ENCODE data around the gene WDR86. TPM values are rescaled to one million over a fixed set of nuclear protein-coding genes. Genes with fewer than 3 reads are reported as not detected.

Gene WDR86
- total RNA-seq, 6 donors from 2014 or later: 1.1 to 17.4 (median 3.9) TPM

DNA sequence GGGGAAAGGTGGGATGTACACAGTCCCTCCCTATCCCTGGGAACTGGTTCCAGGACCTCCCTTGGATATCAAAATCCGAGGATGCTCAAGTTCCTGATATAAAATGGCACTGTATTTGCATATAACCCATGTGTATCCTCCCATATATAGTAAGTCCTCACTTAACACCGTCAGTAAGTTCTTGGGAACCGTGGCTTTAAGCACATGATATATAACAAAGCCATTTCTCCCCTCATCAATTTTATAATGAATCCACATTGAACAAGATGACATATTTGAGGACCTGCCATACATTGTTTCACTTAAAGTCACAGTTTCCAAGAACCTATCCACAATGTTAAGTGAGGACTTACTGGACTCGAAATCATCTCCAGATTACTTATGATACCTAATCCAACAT is 24.7 kb upstream of the WDR86 start:
- no peak for DNase-seq
- H3K36me3 ChIP-seq: no peaks in the 10 kb centered on the region
- H3K27me3 ChIP-seq: peaks cover 0 to under 1% (median 0%) of the 10 kb centered on the region in 4 donors
- TF ChIP-seq CTCF (IDR thresholded peaks at IDR 0.05): no peak
- no peak for TF ChIP-seq EP300 (IDR thresholded peaks at IDR 0.05)
- TF ChIP-seq POLR2A (IDR thresholded peaks at IDR 0.05): no peak
- no peak for TF ChIP-seq POLR2AphosphoS5 (IDR thresholded peaks at IDR 0.05)
- H3K4me1 ChIP-seq: peaks cover 6 to 11% (median 7%) of the 10 kb centered on the region in 4 donors
- H3K4me3 ChIP-seq: no peak overlapping the region
- no peak for ATAC-seq (ENCODE audit: low FRiP score in 2 of 2)
- no peaks in the 10 kb centered on the region for H3K9me3 ChIP-seq
- WGBS, 2 donors: 87 to 94% methylated on average over 4 of the region's 4 CpGs
- no peak overlapping the region for H3K27ac ChIP-seq

DNA sequence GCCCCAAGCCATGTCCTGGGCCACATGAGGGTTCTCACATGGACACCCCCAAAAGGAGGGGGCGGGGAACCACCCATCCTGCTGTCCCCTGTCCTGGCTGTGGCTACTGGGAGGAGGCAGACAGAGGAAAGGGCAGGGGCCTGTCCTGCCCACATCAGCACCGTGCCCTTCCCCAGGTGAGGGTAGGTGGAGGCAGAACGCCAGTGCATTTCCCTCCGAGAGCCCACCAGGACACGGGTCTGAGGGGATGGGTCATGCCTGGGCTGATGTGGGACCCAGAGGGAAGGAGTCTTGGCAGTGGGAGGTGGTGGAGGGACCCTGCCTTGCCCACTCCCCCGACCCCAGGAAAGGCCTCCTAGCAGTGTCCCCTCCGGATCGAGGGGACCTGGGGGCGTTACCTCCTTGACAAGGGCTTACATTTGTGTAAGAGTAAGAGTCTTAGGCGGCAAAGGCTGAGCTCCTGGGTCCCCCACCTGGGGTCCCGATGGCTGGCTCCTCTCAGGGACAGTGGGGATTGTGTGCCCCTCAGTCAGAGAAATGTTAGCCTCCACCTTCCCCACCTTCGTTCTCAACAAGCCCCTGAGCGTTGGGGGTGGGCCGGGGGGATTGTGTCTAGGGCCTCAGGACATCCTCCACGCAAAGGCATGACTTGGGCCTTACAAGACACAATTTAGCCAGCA is 24.0 kb upstream of the WDR86 start:
- ATAC-seq (ENCODE audit: low FRiP score in 2 of 2): no peak
- DNase-seq: peak in 1 of 2 donors; percentile 26
- TF ChIP-seq POLR2AphosphoS5 (IDR thresholded peaks at IDR 0.05) (no peak), EP300 (IDR thresholded peaks at IDR 0.05) (no peak), CTCF (IDR thresholded peaks at IDR 0.05) (no peak), POLR2A (IDR thresholded peaks at IDR 0.05) (no peak)
- Histone ChIP-seq H3K9me3 (no peaks in the 10 kb centered on the region), H3K36me3 (no peaks in the 10 kb centered on the region), H3K4me3 (no peak overlapping the region), H3K27ac (no peak overlapping the region), H3K27me3 (no peaks in the 10 kb centered on the region), H3K4me1 (peaks cover 7 to 15% (median 13%) of the 10 kb centered on the region in 4 donors)
- 91 to 97% methylated on average over 6 to 15 of the region's 15 CpGs for WGBS, 2 donors

- TF ChIP-seq CTCF (IDR thresholded peaks at IDR 0.05): peak in 2 of 6 experiments; percentile 9 to 22
- no peak for TF ChIP-seq POLR2A (IDR thresholded peaks at IDR 0.05)
- Histone ChIP-seq H3K36me3 (no peaks in the 10 kb centered on the region), H3K27ac (no peak overlapping the region), H3K9me3 (no peaks in the 10 kb centered on the region), H3K4me3 (no peak overlapping the region), H3K4me1 (peaks cover 14 to 25% (median 19%) of the 10 kb centered on the region in 4 donors), H3K27me3 (no peaks in the 10 kb centered on the region)
- WGBS, 2 donors: 61 to 65% methylated on average over 12 of the region's 14 CpGs
- peak in 1 of 2 donors; percentile 41 for DNase-seq
- no peak for ATAC-seq (ENCODE audit: low FRiP score in 2 of 2)
Measured at GRCh38 chr7:151432658-151433521, 23.1 kb upstream of the WDR86 start.

GRCh38 chr7:151431768-151432311 is 22.0 kb upstream of the WDR86 start:
- Histone ChIP-seq H3K9me3 (no peaks in the 10 kb centered on the region), H3K4me3 (no peak overlapping the region), H3K27ac (no peak overlapping the region), H3K36me3 (no peaks in the 10 kb centered on the region), H3K27me3 (no peaks in the 10 kb centered on the region), H3K4me1 (peaks cover 22 to 35% (median 29%) of the 10 kb centered on the region in 4 donors)
- peak in 1 of 2 donors; percentile 72 for DNase-seq
- no peak for ATAC-seq (ENCODE audit: low FRiP score in 2 of 2)
- TF ChIP-seq POLR2AphosphoS5 (IDR thresholded peaks at IDR 0.05) (no peak), EP300 (IDR thresholded peaks at IDR 0.05) (no peak), POLR2A (IDR thresholded peaks at IDR 0.05) (no peak)
- WGBS, 2 donors: 94 to 95% methylated on average over 6 to 25 of the region's 25 CpGs

DNA sequence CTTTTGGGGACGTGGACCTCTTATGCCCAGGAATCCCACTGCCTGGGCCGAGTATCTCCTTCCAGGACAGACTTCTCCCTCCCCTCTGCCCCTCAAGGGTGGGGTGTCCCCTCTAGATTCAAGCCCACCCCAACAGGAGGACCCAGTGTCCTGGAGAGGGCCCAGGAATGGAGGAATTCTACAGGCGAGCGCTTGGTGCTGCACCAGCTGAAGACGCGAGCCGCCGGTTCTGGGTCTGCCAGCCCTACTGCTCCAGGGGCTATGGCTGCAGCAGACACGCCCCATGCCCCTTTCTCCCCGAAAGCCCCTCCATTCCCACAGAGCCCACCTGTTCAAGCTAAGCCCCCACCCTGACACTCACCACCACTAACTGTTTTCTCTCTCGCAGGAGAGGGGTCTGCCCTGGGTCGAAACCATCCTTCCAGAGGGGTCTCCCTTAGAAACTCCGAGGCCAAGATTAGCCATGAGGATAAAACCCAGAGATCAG is 21.5 kb upstream of the WDR86 start:
- H3K4me3 ChIP-seq: no peak overlapping the region

More for the DNA sequence above, 21.5 kb upstream of the WDR86 start:
- H3K4me1 ChIP-seq: peaks cover 22 to 40% (median 32%) of the 10 kb centered on the region in 4 donors
- no peaks in the 10 kb centered on the region for H3K9me3 ChIP-seq
- no peak overlapping the region for H3K27ac ChIP-seq
- H3K27me3 ChIP-seq: no peaks in the 10 kb centered on the region
- TF ChIP-seq CTCF (IDR thresholded peaks at IDR 0.05) (no peak), POLR2AphosphoS5 (IDR thresholded peaks at IDR 0.05) (no peak), EP300 (IDR thresholded peaks at IDR 0.05) (no peak), POLR2A (IDR thresholded peaks at IDR 0.05) (no peak)
- ATAC-seq (ENCODE audit: low FRiP score in 2 of 2) (no peak), DNase-seq (peak in 1 of 2 donors; percentile 30)
- WGBS, 2 donors: 90 to 96% methylated on average over 3 to 13 of the region's 13 CpGs
- H3K36me3 ChIP-seq: no peaks in the 10 kb centered on the region

Data from upper lobe of left lung (tissue), 6 donors.